GM12872 (cell line): Measurements from ENCODE around the gene MYOG.

Source experiments
- TF ChIP-seq, protein P1 (sequence below): IDR thresholded peaks from 3 replicates; pipeline ENCODE4 v1.5.1; 2011; ENCODE audit warnings: low read depth, mild to moderate bottlenecking, low read length, moderate library complexity; ENCODE audit not compliant: insufficient read depth

The MYOG gene

DNA sequence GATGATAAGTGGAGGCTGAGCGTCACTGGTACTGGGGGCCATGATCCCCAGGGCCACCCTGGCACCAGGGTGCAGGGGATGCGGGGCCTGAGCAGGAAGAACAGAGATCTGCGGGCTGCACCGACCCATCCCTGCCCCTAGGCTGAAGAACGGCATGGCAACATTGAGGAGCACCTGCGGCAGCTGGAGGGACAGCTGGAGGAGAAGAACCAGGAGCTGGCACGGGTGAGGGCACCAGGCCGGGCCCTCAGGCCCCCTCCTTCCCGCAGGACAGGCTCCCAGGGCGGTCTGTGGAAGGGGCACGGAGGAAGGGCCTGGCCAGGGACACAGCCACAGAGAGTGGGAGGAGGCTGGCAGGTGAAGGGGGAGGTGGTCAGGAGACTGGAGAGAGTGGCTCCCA, 37.7 kb downstream of the MYOG start:
- TF ChIP-seq, protein P1, sequence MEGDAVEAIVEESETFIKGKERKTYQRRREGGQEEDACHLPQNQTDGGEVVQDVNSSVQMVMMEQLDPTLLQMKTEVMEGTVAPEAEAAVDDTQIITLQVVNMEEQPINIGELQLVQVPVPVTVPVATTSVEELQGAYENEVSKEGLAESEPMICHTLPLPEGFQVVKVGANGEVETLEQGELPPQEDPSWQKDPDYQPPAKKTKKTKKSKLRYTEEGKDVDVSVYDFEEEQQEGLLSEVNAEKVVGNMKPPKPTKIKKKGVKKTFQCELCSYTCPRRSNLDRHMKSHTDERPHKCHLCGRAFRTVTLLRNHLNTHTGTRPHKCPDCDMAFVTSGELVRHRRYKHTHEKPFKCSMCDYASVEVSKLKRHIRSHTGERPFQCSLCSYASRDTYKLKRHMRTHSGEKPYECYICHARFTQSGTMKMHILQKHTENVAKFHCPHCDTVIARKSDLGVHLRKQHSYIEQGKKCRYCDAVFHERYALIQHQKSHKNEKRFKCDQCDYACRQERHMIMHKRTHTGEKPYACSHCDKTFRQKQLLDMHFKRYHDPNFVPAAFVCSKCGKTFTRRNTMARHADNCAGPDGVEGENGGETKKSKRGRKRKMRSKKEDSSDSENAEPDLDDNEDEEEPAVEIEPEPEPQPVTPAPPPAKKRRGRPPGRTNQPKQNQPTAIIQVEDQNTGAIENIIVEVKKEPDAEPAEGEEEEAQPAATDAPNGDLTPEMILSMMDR: no peak

DNA sequence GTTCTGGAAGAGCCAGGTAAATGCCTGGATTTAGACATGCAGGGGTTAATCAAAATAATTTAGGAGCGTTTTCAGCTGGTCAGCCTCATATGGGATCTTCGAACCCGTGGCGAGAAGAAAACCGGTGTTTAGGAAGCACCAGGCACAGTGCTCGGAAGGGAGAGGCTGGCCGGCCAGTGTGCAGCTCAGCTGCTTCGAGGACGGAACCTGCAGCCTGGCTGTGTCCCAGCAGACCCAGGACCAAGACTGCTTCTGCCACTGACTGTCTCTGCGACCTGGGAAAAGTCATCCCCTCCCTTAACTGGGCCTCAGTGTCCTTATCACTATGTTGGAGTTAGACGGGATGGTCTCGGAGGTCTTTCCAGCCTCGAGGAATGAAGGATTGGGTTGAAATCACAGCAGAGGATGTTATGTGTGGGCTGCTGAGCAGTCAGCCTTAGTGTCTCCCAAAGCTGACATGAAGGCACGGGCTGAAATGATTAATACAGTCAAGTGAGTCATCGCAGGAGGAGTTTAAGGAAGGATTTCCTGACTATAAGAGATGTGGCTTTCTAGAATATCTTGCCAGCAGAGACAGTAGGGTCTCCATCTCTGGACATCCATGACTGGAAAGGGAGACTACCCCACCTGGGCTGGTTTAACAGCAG, 38.7 kb downstream of the MYOG start:
- TF ChIP-seq, protein P1: no peak

DNA sequence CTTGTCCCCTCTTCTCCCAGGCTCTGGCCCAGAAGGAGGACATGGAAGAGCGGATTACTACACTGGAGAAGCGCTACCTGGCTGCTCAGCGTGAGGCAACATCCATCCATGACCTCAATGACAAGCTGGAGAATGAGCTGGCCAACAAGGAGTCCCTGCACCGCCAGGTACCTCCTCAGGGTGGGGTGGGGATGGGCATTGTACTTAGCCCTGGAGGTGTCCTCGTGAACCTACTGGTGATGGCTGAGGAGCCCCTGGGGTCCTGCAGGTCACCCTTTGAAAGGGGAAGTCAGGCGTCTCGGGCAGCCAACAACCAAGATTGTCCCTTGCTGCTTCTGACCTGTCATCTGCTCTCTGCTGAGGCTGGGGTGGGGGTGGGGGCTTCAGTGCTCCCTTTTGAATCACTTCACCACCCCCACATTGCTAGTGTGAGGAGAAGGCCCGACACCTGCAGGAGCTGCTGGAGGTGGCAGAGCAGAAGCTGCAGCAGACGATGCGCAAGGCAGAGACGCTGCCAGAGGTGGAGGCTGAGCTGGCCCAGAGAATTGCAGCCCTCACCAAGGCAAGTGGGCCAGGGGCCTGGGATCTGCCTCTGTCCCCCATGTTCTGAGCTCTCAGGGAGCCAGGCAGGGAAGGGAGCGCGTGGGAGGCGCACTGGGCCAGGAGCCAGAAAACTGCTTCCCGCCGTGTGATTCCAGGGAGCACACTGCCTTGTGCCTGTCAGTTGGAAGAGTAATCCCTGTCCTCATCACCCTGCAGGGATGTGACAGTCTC, 39.8 kb downstream of the MYOG start:
- TF ChIP-seq, protein P1: no peak

DNA sequence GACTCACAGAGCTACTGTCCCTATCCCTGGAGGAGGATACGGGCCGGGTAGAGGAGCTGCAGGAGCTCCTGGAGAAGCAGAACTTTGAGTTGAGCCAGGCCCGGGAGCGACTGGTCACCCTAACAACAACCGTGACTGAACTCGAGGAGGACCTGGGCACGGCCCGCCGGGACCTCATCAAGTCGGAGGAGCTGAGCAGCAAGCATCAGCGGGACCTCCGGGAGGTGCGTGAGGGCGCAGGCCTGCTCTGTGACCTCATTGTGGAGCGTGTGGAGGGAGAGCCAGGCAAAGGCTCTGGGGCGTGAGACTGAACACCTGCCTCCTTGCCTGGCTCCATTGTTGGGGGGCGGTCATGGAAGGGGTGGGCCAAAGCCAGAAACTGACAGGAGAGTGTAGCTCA, 40.5 kb downstream of the MYOG start:
- TF ChIP-seq, protein P1: no peak

DNA sequence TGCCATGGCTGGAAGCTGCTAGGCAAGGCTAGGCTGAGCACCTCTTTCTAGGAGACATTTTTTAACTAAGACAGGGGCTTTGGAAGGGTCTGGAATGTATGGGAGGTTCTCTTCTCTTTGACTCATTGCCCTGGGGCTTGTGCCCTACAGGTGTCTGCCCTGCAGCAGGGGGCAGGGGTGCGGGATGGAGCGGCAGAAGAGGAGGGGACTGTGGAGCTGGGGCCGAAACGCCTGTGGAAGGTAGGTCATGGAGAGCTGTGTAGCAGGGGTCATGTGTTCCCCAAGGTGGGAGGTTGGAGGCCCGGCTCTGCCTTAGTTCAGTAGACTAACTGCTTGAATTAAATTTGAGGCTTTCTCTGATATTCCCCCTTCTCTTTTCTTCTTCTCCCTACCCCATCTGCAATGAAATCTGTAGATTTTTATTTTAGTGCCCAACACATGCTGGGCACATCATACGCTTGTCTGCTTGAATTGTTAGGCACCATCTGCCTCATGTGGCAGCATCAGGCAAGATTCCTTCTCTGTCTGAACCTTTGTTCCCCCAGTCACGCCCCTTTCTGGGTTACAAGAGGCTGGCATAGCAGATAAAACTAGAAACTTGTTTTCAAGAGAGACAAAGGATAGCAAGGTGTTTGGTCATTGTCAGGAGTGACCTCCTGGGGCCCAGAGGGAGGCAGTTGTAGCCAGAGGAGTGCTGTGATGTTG, 41.1 kb downstream of the MYOG start:
- TF ChIP-seq, protein P1: no peak

DNA sequence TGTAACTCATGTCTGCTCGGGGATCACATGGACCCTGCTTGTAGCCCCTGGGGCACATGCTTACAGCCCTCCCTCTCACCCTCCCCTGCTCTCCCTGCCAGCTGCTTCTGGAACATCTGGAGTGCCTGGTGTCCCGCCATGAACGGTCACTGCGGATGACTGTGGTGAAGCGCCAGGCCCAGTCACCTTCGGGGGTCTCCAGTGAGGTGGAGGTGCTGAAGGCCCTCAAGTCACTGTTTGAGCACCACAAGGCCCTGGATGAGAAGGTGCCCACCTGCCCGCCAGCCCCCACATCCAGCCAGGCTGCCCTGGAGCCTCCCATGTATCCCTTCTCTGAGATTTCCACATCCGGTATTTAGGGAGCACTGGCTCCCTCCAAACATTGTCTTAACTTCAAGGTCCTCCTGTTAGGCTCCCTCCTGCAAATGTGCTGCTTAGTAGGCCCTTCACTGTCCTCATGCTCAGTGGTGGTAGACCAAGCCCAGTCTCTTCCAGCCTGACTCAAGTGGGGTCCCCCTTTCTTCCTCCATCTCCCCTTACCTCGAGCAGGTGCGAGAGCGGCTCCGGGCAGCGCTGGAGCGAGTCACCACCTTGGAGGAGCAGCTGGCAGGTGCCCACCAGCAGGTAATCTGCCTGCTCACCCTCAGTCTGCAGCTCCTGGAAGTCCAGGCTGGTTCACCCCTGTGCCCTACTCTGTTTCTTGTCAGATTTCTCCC, 41.8 kb downstream of the MYOG start:
- TF ChIP-seq, protein P1: no peak
